Measurements from ENCODE around the gene TEX51. TPM values are rescaled to one million over a fixed set of nuclear protein-coding genes. Genes with fewer than 3 reads are reported as not detected.

TEX51 gene
- total and polyA plus RNA-seq, 12 donors, result not detected

GRCh38 chr2:126932529-126932928 lies 33.8 kb downstream of the TEX51 start:
- no peaks in the 10 kb centered on the region for H3K4me1 ChIP-seq (replicated peaks in 1 of 2)
- no peak overlapping the region for H3K4me3 ChIP-seq
- no peaks in the 10 kb centered on the region for H3K9me3 ChIP-seq (replicated peaks in 1 of 3)
- WGBS, 4 donors, result 73 to 79% (median 76%) methylated on average over 4 of the region's 4 CpGs
- TF ChIP-seq POLR2A (IDR thresholded peaks at IDR 0.05), result no peak
- no peak for TF ChIP-seq CTCF (IDR thresholded peaks at IDR 0.05)
- intact Hi-C loops (cut with DNase I), result no loop called here
- no peaks in the 10 kb centered on the region for H3K27me3 ChIP-seq
- H3K36me3 ChIP-seq (replicated peaks in 1 of 2), result no peaks in the 10 kb centered on the region
- DNase-seq, result no peak
- no peak overlapping the region for H3K27ac ChIP-seq

GRCh38 chr2:126932966-126933710 lies 34.4 kb downstream of the TEX51 start:
- DNase-seq, result no peak
- 36 to 47% (median 42%) methylated on average over 12 to 14 of the region's 14 CpGs for WGBS, 4 donors
- no peak overlapping the region for H3K4me3 ChIP-seq
- H3K27ac ChIP-seq, result no peak overlapping the region
- no peaks in the 10 kb centered on the region for H3K9me3 ChIP-seq (replicated peaks in 1 of 3)
- H3K4me1 ChIP-seq (replicated peaks in 1 of 2), result no peaks in the 10 kb centered on the region
- TF ChIP-seq POLR2A (IDR thresholded peaks at IDR 0.05) (no peak), CTCF (IDR thresholded peaks at IDR 0.05) (no peak)
- intact Hi-C loops (cut with DNase I), result no loop called here
- no peaks in the 10 kb centered on the region for H3K36me3 ChIP-seq (replicated peaks in 1 of 2)
- H3K27me3 ChIP-seq, result no peaks in the 10 kb centered on the region

- Histone ChIP-seq H3K36me3 (replicated peaks in 1 of 2) (no peaks in the 10 kb centered on the region), H3K4me3 (no peak overlapping the region), H3K9me3 (replicated peaks in 1 of 3) (no peaks in the 10 kb centered on the region), H3K27me3 (no peaks in the 10 kb centered on the region), H3K4me1 (replicated peaks in 1 of 2) (no peaks in the 10 kb centered on the region), H3K27ac (no peak overlapping the region)
- TF ChIP-seq POLR2A (IDR thresholded peaks at IDR 0.05), result no peak
- no peak for TF ChIP-seq CTCF (IDR thresholded peaks at IDR 0.05)
- intact Hi-C loops (cut with DNase I), result no loop called here
- 68 to 79% (median 70%) methylated on average over 3 to 4 of the region's 4 CpGs for WGBS, 4 donors
- DNase-seq, result no peak
These were observed 35.0 kb downstream of the TEX51 start for GRCh38 chr2:126933711-126934091.

GRCh38 chr2:126934809-126935208 lies 36.1 kb downstream of the TEX51 start:
- Histone ChIP-seq H3K4me1 (replicated peaks in 1 of 2) (no peaks in the 10 kb centered on the region), H3K9me3 (replicated peaks in 1 of 3) (no peaks in the 10 kb centered on the region), H3K36me3 (replicated peaks in 1 of 2) (no peaks in the 10 kb centered on the region), H3K4me3 (no peak overlapping the region), H3K27me3 (no peaks in the 10 kb centered on the region), H3K27ac (no peak overlapping the region)
- no peak for DNase-seq
- intact Hi-C loops (cut with DNase I), result no loop called here
- TF ChIP-seq POLR2A (IDR thresholded peaks at IDR 0.05), result no peak
- TF ChIP-seq CTCF (IDR thresholded peaks at IDR 0.05), result no peak
- WGBS, 4 donors, result 55 to 70% (median 66%) methylated on average over 6 of the region's 6 CpGs
